NCI-H1436 treated with DMSO at 0.1 percent for 48 hours (cell line): Measurements from ENCODE around the gene ALOX5.

Experiments used
- DNase-seq: peaks from one replicate; lab custom pipeline; 2025; lab: John Stamatoyannopoulos, UW

The ALOX5 gene

DNA sequence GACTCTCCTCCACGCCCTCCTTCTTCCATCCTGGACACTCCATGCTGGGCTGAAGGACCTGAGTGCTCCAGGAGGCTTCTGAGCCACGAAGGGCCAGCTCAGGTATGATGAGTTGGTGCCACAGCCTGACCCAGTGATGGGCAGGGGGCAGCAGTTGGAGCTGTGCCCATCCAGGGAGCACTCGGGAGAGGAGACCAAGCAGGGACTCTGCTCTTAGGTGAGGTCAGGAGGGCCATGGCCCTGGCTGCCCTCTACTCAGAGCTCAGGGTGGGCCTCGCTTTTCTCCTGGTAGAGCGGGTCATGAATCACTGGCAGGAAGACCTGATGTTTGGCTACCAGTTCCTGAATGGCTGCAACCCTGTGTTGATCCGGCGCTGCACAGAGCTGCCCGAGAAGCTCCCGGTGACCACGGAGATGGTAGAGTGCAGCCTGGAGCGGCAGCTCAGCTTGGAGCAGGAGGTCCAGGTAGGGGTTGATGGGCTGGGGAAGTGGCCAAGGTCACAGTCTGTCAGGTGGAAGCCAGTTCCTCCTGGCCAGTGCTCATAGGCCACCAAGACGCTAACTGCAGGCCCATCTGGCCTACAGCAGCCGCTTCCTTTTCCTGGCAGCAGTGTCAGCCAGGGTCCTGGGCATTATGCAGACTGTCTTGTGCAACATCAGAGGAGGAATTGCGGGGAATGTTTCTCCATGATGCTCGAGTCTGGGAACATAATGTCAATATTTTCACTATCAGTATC lies 50.8 kb downstream of the ALOX5 start:
- DNase-seq = no peak

DNA sequence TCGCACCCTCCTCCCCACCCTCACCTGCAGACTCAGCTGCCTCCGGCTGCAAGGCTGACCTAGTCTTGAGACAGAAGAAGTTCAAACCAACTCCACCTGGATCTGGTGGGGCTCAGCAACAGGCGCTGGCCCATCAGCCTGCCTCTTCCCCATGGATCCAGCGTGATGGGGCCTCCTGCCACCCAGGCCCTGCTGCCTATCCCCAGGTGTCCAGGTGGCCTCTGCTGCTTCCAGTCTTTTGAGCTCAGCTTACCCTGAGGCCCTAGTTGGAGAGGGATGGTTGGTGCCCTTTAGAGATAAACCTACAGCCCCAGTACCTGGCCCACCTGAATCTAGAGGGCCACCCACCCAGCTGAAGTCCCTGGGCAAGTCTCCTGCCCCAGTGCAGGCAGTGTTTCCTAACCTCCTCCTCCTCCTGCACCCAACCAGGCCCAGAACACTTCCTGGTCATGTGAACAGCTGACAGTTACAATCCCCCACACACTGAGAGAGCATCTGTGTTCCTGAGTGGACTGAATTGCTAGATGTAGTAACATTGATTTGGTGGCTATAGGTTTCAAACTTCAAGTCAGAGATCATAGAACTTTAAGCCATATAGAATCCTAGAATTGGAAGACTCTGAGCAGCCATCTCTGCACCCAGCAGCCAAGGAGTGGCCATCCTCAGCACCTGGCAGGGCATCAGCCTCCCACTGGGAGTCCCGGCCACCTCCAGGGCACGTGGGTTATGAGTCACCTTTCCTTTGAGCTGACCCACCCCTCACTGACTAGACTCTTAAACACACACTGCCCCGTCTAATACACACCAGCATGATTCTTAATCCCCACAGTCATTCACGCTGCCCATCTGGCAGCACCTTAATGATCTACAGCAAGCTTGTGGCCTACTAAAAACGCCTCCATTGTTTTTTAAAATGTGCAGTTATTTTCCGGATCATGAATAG lies 51.9 kb downstream of the ALOX5 start:
- DNase-seq = no peak

DNA sequence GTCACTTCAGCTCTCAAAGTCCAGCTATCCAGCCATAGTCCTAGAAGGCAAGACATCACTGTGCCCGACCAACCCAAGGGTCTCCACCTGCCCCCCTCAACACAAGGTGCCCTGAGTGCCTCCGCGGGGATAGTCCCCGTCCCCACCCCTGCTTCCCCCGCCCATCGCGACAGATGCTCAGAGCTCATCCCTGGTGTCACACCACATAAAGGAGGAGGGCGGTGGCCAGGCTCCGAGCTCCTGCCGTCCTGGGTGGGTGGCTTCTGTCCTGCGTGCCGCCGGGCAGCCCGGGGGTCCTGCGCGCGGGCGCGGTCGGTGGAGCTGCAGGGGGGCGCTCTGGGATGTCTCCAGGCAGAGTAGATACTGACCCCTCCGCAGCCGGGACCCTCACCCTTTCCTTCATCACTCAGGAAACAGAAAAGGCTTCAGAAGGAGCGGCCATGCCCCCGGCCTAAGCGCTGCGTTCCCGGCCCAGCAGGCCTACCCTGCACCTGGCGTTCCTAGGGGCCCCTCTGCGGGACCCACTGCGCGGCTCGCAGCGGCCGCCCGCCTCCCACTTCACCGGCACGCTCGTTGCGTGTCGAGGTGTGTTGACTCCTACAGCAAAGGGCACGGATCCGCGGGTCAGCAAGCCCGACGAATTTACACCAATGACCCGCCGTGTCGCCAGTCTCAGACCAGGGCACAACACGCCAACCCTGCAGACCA lies 53.4 kb downstream of the ALOX5 start:
- no peak for DNase-seq

DNA sequence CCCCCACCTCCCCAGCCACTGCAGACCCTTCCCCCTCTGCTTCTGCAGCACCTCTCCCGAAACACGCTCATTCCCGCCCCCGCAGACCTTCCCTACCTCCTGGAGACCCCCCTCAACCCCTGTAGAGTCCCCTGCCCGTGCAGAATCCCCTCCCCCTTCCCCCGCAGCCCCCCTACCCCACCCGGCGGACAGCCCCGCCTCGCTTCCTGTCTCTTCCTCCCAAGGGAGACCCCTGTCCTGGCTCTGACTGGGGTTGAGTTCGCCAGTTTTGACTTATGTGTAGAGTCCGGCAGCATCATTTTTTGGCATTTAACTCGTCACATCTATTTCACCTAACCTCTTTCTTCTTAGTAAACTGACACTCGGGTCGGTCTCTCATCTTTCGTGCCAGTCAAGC lies 54.0 kb downstream of the ALOX5 start:
- DNase-seq = no peak

DNA sequence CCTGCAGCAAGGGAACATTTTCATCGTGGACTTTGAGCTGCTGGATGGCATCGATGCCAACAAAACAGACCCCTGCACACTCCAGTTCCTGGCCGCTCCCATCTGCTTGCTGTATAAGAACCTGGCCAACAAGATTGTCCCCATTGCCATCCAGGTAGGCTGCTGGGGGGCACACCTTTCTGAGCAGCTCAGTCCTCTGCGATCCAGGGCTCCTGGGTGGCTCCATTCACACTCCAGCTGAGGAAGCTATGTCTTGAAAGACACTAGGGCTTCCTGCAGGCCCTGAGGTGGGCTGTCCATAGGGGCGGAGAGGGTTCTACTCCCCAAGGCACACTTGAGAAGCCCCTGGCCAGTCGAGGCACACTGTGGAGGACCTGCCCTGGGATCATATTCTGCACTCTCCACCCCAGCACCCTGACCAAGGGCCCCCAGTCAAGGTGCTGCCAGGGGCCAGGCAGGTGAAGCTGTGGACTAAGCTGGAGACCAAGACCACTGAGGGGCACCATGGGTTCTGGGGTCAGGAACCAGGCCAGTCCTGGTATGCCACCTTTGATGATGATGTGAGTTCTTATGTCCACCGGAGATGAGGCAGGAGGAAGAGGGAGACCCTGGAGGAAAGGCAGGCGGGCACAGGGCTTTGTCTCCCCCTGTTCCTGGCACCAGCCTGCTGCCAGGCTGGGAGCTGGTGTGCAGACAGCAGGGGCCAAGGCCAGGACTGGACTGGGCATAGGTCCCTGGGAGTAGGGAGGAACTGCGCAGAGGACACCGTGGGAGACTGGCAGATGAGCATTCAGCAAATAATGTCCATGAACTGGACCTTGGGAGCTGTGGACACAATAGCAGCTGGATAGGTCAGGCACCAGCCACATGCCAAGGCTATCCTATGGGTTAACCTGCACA lies 54.8 kb downstream of the ALOX5 start:
- no peak for DNase-seq

DNA sequence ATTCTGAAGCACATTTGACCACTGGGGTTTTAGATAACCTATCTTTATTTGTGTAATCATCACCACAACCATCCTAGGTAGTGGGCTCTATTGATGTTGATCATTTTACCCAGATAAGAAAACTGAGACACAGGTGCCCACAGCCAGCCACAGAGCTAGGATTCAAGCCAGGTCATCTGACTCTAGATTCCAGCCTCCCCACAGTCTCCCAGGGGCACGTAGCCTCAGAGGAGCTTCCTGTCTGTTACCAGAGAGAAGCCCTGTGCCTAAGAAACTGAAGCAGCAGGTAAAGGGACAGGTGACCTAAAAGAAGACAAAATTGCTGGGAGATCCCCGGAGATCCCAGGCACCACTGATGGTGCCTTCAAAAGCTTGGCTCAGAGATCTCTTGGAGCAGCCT lies 55.8 kb downstream of the ALOX5 start:
- no peak for DNase-seq

DNA sequence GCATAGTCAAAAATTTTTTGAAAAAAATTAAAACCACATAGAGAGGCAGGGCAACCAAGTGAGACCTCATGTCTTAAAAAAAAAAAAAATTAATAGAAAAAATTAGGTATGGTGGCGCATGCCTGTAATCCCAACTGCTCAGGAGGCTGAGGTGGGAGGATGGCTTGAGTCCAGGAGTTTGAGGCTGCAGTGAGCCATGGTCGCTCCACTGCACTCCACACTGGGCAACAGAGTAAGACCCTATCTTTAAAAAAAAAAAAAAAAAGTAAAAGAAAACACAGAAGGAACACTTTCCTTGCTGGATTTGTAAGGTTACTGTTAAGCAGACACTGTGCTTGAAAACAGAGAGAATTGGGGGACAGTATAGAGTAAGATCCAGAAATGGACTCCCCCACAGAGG lies 58.1 kb downstream of the ALOX5 start:
- no peak for DNase-seq

DNA sequence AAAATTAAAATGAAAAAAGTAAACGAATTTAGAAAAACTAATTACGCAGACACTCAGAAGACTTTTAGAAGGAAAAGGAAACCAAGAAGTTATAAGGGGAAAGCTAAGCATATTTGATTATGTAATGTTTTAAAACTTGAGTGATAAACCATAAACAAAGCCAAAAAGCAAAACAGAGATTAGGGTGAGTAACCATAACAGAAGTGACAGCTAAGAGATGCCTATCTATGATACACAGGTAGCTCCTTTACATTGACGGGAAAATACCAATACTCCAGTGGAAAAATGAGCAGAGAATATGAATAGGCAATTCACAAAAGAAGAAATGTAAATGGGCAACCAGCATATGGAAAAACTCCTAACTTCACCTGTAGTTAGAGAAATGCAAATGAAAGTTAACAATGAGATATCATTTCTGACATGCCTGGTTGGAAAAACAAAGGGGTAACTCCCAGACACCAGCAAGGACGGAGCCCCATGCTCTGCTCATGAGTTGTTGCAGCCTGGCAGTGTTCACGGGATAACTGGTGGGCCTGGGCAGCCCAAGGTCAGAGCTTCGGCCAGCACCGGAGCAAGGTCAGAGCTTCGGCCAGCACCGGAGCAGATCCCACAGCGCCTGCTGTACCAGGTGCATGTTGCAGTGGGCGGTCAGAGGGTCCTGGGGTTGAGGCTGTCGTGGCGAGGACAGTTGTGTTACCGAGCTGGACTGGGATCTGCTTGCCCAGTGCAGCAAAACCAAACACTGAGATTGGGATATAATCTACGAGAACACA lies 58.9 kb downstream of the ALOX5 start:
- no peak for DNase-seq

DNA sequence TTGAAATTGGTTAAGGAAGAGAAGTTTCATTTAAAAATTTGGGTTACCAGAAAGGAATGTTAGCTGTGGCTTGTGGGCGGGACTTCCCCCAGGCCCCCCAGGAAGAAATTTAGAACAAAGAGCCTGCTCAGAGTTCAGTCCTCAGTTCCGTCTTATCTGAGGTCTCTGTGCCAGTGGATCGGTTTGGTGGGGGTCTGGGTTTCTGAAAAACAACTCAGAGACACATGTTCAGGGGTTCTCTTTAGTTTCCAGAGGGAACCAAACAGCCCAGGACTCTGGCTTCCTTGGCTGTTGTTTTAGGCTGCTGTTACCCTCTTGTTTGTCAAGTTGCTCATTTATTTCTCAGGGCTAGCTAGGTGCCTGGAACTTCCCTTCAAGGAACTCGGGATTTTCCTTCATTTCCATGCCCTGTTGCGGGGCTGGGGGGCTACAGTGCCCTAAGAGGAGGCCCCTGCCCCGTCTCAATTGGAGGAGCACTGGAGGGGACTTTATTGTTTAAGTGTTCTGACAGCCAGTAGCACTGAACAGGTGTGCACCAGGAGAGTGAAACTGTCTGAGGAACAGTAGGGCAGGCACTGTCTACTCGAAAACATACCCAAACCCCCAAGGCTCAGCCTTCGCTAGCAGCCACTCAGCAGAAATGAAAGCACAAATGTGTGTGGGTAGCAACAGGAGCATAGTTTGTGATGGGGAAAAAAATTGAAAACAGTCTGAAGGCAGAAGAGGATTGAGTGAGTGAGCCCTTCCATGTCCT lies 59.9 kb downstream of the ALOX5 start:
- DNase-seq = no peak

DNA sequence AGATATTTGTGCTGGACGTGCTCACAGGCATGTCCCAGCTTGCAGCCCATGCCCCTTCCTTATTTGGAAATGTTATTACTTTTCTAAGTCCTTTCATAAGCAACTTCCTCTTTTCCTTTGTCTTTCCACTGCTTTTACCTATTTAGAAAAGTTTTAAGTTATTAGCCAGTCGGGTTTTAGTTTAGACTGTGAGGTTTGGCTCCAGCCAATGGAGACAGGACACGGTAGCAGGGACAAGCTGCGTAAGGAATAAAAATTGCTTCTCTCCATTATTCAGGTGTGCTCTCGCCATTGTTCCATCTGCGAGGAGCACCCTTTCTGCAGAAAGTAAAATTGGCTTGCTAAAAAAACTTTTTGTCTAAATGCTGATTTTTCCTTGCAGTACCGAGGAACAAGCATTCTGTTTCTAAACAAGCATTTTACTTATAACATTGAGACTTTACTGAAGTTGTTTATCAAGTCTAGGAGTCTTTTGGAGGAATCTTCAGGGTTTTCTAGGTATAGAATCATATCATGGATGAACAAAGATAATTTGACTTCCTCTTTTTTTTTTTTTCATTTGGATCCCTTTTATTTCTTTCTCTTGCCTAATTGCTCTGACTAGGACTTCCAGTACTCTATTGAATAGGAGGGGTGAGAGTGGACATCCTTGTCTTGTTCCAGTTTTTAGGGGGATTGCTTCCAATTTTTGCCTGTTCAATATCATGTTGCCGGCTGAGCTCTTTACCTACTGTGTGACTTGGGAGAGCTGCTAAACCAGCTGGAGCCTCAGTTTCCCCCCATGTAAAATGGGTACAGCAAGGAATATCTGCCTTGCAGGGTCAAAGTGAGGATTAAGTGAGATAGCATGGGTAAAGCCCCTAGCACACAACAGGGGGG lies 63.8 kb downstream of the ALOX5 start:
- no peak for DNase-seq

DNA sequence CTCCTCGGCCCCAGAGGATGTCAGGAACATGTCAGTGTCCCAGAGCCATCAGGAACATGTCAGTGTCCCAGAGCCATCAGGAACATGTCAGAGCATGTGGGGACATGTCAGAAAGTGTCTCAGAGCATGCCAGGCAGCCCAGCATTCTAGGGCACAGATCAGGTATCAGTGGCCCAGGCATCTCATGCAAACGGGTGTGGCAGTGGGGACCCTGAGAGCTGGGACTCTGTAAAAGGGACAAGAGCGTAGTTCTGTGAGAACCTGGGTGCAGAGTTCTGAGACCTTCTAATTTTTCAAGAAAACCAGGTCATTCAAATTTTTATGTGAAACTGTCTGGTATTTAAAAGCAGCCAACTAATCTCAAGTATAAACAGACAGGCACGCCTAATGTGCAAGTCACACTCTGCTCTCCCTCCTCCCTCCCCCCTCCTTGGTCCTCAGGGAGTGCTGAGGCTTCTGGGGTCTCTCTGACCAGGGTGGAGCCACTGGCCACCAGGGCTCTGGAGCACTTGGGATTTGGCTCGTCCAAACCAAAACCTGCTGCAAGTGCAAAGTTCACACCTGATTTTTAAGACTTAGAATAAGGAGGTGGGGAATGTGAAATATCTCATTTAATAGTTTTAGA lies 64.6 kb downstream of the ALOX5 start:
- DNase-seq = no peak

DNA sequence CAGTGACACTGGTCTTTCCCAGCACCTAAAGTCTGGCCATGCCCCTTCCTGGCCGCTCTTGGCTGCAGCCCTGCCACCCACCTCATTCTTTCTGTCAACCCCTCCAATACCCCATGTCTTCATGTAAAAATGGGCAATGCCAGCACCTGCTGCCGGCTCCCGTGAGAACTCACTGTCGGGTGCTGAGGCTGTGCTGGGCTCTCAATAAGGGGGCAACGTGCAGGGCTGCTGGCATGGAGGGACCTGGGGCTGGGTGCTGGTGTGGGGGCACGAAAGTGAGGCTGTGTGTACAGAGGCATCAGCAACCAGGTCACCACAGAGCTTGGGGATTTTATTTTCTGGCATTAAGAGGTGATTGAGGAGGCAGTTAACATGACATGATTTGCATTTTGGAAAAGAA lies 65.3 kb downstream of the ALOX5 start:
- no peak for DNase-seq

DNA sequence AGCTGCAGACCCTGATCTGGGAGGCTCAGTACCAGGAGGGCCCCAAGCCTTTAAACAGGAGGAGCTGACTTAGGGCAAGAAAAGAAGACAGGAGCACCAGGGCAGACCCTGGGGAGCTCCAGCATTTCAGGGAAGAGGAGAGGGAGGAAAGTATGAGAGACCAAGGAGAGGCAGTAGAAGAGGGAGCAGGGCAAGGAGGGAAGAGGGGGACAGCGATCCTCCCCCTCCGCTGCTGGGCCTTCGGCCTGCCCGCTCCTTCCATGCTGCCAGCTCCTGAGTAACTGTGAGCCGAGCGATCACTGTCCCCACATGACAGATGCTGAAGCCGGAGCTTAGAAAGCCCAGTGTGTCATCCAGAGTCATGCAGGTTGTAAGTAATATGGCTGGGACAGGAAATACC lies 65.9 kb downstream of the ALOX5 start:
- DNase-seq = no peak

DNA sequence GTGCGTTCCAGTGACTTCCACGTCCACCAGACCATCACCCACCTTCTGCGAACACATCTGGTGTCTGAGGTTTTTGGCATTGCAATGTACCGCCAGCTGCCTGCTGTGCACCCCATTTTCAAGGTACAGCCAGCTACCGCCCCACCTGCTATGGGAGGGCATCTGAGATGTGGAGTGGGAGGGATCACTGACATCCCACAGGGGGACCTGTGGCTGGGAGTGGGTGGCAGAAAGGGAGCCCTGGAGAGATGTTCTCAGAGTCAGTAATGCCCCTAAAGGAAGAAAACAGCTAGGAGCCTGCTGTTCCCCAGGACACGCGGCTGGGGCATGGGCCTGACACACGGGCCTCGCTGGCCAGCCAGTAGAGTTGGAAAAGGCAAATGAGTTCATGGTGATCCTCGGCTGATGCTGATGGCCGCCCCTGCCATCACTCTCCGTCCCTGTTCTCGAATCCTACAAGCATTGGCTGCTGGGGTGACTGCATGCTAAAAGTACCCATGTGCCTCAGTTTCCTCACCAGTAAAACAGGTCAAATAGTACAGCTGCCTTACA lies 66.6 kb downstream of the ALOX5 start:
- DNase-seq = no peak

DNA sequence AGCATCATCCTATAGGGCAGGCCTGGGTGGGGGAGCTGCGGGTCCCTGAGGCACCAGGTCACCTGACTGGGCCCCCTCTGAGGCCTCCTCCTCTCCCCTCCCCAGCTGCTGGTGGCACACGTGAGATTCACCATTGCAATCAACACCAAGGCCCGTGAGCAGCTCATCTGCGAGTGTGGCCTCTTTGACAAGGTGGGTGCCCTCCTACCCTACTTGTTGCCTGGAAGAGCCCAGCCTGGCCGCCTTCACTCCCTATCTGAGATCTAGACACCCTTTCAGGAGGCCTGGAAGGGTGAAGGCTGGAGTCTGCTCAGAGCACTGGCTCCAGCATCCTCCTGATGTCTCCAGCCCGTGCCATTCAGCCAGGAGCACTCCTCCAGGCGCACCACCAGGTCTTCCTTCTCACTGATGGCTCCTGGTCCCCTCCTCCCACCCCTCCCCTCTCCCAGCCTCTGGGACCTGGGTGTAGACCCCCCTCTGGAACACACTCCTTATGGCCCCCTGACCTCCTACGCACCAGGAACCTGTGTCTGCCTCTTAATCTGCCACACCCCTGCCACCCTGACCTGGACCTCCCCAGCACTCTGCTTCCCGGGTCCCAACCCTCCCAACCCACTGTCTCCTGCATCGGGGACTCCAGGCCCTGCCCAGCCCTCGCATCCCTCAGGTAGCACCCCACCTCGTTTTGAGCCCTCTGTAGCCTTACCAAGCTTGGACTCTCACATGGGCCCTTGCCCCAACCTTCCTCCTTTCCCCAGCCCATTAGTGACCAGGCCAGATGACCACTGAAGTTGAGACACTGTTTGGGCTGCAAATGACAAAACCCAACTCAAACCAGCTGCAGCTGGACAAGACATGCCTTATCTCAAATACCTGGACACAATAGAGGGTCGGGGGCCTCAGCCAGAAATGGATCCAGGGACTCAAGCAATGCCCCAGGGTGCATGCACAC lies 67.5 kb downstream of the ALOX5 start:
- DNase-seq = no peak

DNA sequence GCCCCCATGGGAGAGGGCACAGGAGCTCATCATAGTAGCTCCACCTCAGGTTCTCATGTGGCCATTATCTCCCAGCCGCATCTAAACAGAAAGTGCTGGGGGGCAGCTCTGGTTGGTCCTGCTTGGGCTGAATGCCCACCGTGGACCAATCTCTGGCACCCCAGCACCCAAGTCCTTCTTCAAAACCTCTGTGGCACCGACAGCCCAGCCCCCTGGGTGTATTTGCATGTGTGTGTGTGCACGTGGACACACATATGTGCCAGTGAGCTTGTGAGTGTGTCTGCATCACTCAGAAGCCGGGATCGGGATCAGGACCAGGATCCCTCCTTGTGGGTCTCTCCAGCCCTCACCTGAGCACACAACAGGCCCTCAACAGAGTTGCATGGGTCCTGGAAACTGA lies 68.2 kb downstream of the ALOX5 start:
- no peak for DNase-seq

DNA sequence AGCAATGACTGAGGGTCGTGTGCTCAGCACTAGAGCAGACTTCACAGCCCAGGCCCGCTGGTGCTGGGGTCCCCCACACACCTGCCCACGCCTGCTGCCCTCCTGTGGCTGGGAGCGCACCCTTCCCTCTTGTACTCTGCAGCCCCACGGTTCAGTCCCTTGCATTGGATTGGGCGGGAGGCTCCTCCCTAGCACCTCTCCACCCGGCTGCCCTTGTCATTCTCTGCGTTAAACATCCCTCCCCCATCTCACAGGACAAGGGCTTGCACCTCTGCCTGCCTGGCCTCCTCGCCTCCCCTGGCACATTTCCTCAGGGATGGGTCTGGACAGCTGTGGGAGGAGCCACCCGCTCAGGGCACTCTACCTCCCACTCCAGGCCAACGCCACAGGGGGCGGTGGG lies 68.6 kb downstream of the ALOX5 start:
- no peak for DNase-seq
